Kidney (tissue), 14 donors: Measurements from ENCODE around the gene ARHGAP36. TPM values are rescaled to one million over a fixed set of nuclear protein-coding genes. Genes with fewer than 3 reads are reported as not detected.

Experiments used
- DNase-seq, 5 donors: peaks; one replicate each; pipeline ENCODE4 v3.0.0-alpha.2; 2013 to 2020
- FAIRE-seq: peaks from 2 replicates; lab custom pipeline; 2012; peaks lifted over from hg19 to GRCh38; lab: Jason Lieb, UNC
- H3K27ac ChIP-seq, 2 donors: one replicate each; pipeline ENCODE4 v1.7.0; 2013; ENCODE audit warnings: low read depth in 2 of 2, low read length in 2 of 2, inconsistent platforms in 1 of 2
- H3K27me3 ChIP-seq: one replicate; pipeline ENCODE4 v1.7.1; 2013; ENCODE audit warnings: low read length, inconsistent platforms; ENCODE audit not compliant: control insufficient read depth, insufficient read depth
- H3K36me3 ChIP-seq, 3 donors: one replicate each; pipeline versions ENCODE4 v1.7.0 to v1.7.1; 2013; ENCODE audit warnings: low read length in 3 of 3, control low read depth in 1 of 3, inconsistent platforms in 1 of 3; ENCODE audit not compliant: insufficient read depth in 3 of 3, control insufficient read depth in 2 of 3
- H3K4me1 ChIP-seq, 3 donors: one replicate each; pipeline versions ENCODE4 v1.7.0 to v1.7.1; 2013; ENCODE audit warnings: low read length in 3 of 3, inconsistent platforms in 1 of 3, low read depth in 1 of 3; ENCODE audit not compliant: control insufficient read depth in 2 of 3, insufficient read depth in 2 of 3
- H3K4me3 ChIP-seq, 3 donors: one replicate each; pipeline versions ENCODE4 v1.7.0 to v1.8.1; 2013; ENCODE audit warnings: low read length in 3 of 3, control low read depth in 1 of 3, inconsistent platforms in 1 of 3
- H3K9ac ChIP-seq, 3 donors: one replicate each; pipeline versions ENCODE4 v1.7.0 to v1.7.1; 2013; ENCODE audit warnings: low read length in 3 of 3, control low read depth in 1 of 3, inconsistent platforms in 1 of 3
- H3K9me3 ChIP-seq, 3 donors: one replicate each; pipeline versions ENCODE4 v1.7.0 to v1.7.1; 2013; ENCODE audit warnings: low read length in 3 of 3, control low read depth in 1 of 3, inconsistent platforms in 1 of 3; ENCODE audit not compliant: control insufficient read depth in 2 of 3, insufficient read depth in 1 of 3
- intact Hi-C: fragments of 100-400 bp; cut with DNase I; formaldehyde crosslinking; loops from one replicate; pipeline ENCODE4 v1.11.1; 2022
- polyA plus RNA-seq: library from polyadenylated mRNA; stranded (reverse); fragments of 350-450 nt; fragmentation: Illumina TruSeq; extraction: RNeasy Lipid Tissue Mini Kit (QIAGEN cat#74804); gene quantifications from one replicate; pipeline ENCODE4 v1.2.3, GENCODE V29; 2014; ENCODE audit warnings: low read depth, low replicate concordance; ENCODE audit not compliant: insufficient read depth
- total RNA-seq: library from RNA; stranded (reverse); fragmentation: NEBNext Ultra II Directional; extraction: Animal tissue kit (Norgen Biotek cat#: 25700); gene quantifications from one replicate; pipeline ENCODE4 v1.2.1, GENCODE V29; 2021
- TF ChIP-seq, protein P1 (sequence below): IDR thresholded peaks from 3 replicates; pipeline ENCODE4 v1.5.1; 2012; ENCODE audit warnings: mild to moderate bottlenecking, moderate library complexity, borderline replicate concordance; ENCODE audit not compliant: insufficient read depth; ENCODE audit errors: extremely low read depth
- donor health status: control.
- donor health status: control.
- donor health status: control.
- donor health status: control.
- donor health status: control.
- donor health status: DM: yes; HTN: yes; CAD: no.
- donor health status: Normal renal cell carcinoma (clear cell type).

The ARHGAP36 gene
- total and polyA plus RNA-seq, 2 donors from 2014 or later, result 0.13 TPM; not detected in 1

GRCh38 chrX:131045726-131046125, 12.4 kb upstream of the ARHGAP36 start:
- FAIRE-seq (no peak), DNase-seq (no peak)
- no peak overlapping the region for H3K27ac ChIP-seq
- intact Hi-C loops, result no loop called here
- H3K4me3 ChIP-seq, result no peak overlapping the region
- TF ChIP-seq, protein P1, sequence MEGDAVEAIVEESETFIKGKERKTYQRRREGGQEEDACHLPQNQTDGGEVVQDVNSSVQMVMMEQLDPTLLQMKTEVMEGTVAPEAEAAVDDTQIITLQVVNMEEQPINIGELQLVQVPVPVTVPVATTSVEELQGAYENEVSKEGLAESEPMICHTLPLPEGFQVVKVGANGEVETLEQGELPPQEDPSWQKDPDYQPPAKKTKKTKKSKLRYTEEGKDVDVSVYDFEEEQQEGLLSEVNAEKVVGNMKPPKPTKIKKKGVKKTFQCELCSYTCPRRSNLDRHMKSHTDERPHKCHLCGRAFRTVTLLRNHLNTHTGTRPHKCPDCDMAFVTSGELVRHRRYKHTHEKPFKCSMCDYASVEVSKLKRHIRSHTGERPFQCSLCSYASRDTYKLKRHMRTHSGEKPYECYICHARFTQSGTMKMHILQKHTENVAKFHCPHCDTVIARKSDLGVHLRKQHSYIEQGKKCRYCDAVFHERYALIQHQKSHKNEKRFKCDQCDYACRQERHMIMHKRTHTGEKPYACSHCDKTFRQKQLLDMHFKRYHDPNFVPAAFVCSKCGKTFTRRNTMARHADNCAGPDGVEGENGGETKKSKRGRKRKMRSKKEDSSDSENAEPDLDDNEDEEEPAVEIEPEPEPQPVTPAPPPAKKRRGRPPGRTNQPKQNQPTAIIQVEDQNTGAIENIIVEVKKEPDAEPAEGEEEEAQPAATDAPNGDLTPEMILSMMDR, result no peak
- H3K9ac ChIP-seq, result no peak overlapping the region
- no peaks in the 10 kb centered on the region for H3K36me3 ChIP-seq
- no peaks in the 10 kb centered on the region for H3K27me3 ChIP-seq
- no peaks in the 10 kb centered on the region for H3K9me3 ChIP-seq
- H3K4me1 ChIP-seq, result no peaks in the 10 kb centered on the region

DNA sequence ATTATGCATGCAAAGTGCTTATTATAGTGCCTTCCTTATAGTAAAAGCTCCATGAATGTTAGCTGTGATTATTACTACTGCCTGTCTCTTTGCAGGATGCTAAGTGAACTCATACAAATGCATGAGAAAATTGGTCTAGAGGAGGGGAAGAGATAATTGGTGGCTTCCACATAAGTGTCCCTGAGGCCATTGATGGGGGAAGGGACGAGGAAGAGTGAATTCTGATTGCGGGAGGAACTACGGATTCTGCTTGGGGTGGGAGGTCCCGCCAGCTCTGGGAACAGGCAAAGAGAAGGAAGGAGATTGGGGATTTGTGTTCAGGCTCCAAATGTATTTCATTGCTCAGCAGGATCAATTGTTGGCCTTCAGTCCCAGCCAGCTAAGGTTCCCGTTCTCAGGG, 11.6 kb upstream of the ARHGAP36 start:
- H3K27me3 ChIP-seq, result no peaks in the 10 kb centered on the region
- no peak overlapping the region for H3K9ac ChIP-seq
- no peaks in the 10 kb centered on the region for H3K36me3 ChIP-seq
- H3K4me1 ChIP-seq, result no peaks in the 10 kb centered on the region
- H3K9me3 ChIP-seq, result no peaks in the 10 kb centered on the region
- FAIRE-seq (no peak), DNase-seq (no peak)
- no peak overlapping the region for H3K27ac ChIP-seq
- TF ChIP-seq, protein P1, result no peak
- intact Hi-C loops, result no loop called here
- H3K4me3 ChIP-seq, result no peak overlapping the region

DNA sequence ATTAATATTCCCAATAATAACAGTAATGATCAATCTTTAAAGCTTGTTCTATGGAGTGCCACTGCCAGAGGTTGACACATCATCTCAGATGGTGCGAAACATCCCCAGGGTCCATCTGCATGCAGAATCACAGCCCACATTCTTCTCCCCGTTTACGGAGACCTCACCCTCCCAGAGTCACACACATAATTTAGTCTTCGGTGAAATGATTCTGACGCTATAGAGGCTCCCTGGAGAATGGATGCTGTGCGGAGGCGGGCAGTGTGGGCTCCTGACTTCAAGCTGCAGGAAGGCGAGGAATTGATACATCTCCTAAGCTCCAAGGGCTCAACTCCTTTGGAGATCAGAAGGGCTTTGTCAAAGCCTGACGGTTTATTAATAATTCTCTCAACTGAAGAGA, 11.0 kb upstream of the ARHGAP36 start:
- intact Hi-C loops, result no loop called here
- H3K27me3 ChIP-seq, result no peaks in the 10 kb centered on the region

More for the DNA sequence above, 11.0 kb upstream of the ARHGAP36 start:
- no peak overlapping the region for H3K9ac ChIP-seq
- no peaks in the 10 kb centered on the region for H3K4me1 ChIP-seq
- H3K36me3 ChIP-seq, result no peaks in the 10 kb centered on the region
- no peak overlapping the region for H3K4me3 ChIP-seq
- DNase-seq (no peak), FAIRE-seq (no peak)
- no peaks in the 10 kb centered on the region for H3K9me3 ChIP-seq
- TF ChIP-seq, protein P1, result no peak
- no peak overlapping the region for H3K27ac ChIP-seq
